Measurements from ENCODE around the gene MGME1.

Gene MGME1

GRCh38 chr20:17992224-17992637, 23.4 kb downstream of the MGME1 start:
- DNase-seq (ENCODE audit: low read depth, low spot score) = no peak

- DNase-seq (ENCODE audit: low read depth, low spot score) = no peak
Measured at GRCh38 chr20:17992847-17993513, 24.2 kb downstream of the MGME1 start.

GRCh38 chr20:17993546-17993945, 24.7 kb downstream of the MGME1 start:
- DNase-seq (ENCODE audit: low read depth, low spot score) = no peak

GRCh38 chr20:17995967-17996819, 27.4 kb downstream of the MGME1 start:
- peak; percentile 80 for DNase-seq (ENCODE audit: low read depth, low spot score)

GRCh38 chr20:17998446-17998845, 29.6 kb downstream of the MGME1 start:
- no peak for DNase-seq (ENCODE audit: low read depth, low spot score)

- no peak for DNase-seq (ENCODE audit: low read depth, low spot score)
Measured at GRCh38 chr20:17999566-17999965, 30.7 kb downstream of the MGME1 start.

GRCh38 chr20:18001131-18001921, 32.5 kb downstream of the MGME1 start:
- peak; percentile 88 for DNase-seq (ENCODE audit: low read depth, low spot score)

- no peak for DNase-seq (ENCODE audit: low read depth, low spot score)
Measured at GRCh38 chr20:18003897-18004296, 35.1 kb downstream of the MGME1 start.

- peak; percentile 10 for DNase-seq (ENCODE audit: low read depth, low spot score)
Measured at GRCh38 chr20:18004384-18005031, 35.7 kb downstream of the MGME1 start.

- no peak for DNase-seq (ENCODE audit: low read depth, low spot score)
Measured at GRCh38 chr20:18005170-18005989, 36.6 kb downstream of the MGME1 start.

- DNase-seq (ENCODE audit: low read depth, low spot score) = no peak
Measured at GRCh38 chr20:18005990-18006364, 37.2 kb downstream of the MGME1 start.

- DNase-seq (ENCODE audit: low read depth, low spot score) = no peak
Measured at GRCh38 chr20:18006684-18007083, 37.9 kb downstream of the MGME1 start.

GRCh38 chr20:18007534-18008292, 38.9 kb downstream of the MGME1 start:
- DNase-seq (ENCODE audit: low read depth, low spot score) = peak; percentile 32

- no peak for DNase-seq (ENCODE audit: low read depth, low spot score)
Measured at GRCh38 chr20:18009116-18009515, 40.3 kb downstream of the MGME1 start.

- DNase-seq (ENCODE audit: low read depth, low spot score) = no peak
Measured at GRCh38 chr20:18011482-18011881, 42.7 kb downstream of the MGME1 start.

GRCh38 chr20:18011951-18012645, 43.3 kb downstream of the MGME1 start:
- no peak for DNase-seq (ENCODE audit: low read depth, low spot score)

GRCh38 chr20:18012901-18013300, 44.1 kb downstream of the MGME1 start:
- no peak for DNase-seq (ENCODE audit: low read depth, low spot score)

GRCh38 chr20:18014411-18014810, 45.6 kb downstream of the MGME1 start:
- DNase-seq (ENCODE audit: low read depth, low spot score) = no peak

- no peak for DNase-seq (ENCODE audit: low read depth, low spot score)
Measured at GRCh38 chr20:18016772-18017171, 48.0 kb downstream of the MGME1 start.

GRCh38 chr20:18018100-18018499, 49.3 kb downstream of the MGME1 start:
- no peak for DNase-seq (ENCODE audit: low read depth, low spot score)

All from astrocyte of the hippocampus (primary cell).